Glomerular endothelial cell (primary cell): ENCODE data around the gene DUSP14. TPM values are rescaled to one million over a fixed set of nuclear protein-coding genes. Genes with fewer than 3 reads are reported as not detected.
"Not testable (repeated sequence)": the region's sequence is repeated elsewhere in the genome, so short reads cannot be mapped to it uniquely, and the experiment has no call there.

Experiments
- DNase-seq: peaks from one replicate; pipeline ENCODE4 v3.0.0-alpha.2; 2011; ENCODE audit warnings: low read depth, low spot score; ENCODE audit errors: extremely low read depth
- total RNA-seq: library from RNA; depleted of rRNA; stranded (reverse); fragments of >200 nt; gene quantifications from 2 replicates; pipeline ENCODE4 v1.2.3, GENCODE V29; 2015

DUSP14 gene
- 52.8 and 58.3 TPM in 2 replicates for total RNA-seq

DNA sequence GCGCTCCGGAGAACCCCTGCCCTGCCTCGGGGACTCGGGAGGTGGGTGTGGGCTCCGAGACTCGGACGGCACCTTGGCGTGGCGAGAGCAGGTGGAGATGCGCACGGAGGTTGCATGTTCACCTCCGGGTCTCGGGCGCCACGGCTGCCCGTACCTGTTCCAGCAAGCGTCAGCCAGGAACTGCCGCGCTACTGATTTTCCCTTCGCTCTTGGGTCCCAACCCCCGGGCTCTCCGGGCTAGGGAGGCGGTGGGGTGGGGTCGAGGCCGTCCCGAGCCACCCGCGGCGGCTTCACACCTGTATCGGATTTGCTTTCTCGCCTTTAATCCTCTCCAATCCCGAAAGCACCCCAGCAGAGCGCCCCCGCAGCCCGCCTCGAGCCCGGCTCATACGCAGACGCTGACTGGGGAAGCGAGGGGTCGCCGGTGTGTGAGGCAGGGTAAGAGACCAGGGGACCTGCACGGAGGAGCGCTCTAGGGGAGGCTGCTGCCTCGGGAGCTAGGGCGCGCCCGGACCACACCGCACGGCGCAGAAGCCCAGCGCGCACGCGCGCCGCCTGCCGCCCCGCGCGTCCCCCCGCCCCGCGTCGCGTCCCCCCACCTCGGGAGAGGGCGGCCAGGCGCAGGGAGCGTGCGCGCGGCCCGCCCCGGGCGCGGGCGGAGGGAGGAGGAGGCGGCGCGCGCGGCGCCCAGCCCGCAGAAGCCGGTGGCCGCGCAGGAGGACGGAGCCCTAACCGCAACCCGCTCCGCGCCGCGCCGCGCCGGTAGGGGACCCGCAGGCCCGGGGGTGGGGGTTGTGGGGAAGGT is at the start of gene DUSP14:
TSS of gene DUSP14 (plus strand) at position 695 of the 805 bp plus-strand sequence. CDS start 22,382 bp downstream, outside the sequence.
- DNase-seq, result no peak

GRCh38 chr17:37440424-37440823 is 49.3 kb upstream of the DUSP14 start:
- DNase-seq, result no peak

DNA sequence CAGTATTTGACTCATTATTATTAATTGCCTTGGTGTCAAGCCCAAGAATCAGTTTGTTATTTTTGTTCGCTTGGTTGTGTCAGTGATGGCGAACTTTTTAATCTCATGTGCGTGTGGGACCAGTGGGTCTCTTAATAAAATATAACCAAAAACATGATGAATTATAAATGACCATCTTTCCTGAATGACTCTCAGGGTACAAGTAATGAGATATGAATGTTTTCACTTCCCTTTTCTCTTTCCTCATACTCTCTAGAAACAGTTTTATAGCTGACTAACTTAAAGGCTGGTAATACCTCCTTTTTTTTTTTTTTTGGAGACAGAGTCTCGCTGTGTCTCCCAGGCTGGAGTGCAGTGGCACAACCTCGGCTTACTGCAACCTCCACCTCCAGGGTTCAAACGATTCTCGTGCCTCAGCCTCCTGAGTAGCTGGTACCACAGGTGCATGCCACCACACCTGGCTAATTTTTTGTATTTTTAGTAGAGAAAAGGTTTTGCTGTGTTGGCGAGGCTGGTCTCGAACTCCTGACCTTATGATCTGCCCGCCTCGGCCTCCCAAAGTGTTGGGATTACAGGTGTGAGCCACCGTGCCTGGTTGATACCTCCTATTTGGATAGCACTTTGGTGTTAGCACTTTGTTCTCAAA is 48.2 kb upstream of the DUSP14 start:
- DNase-seq, result not testable (repeated sequence)

GRCh38 chr17:37446027-37446426 is 43.7 kb upstream of the DUSP14 start:
- no peak for DNase-seq

DNA sequence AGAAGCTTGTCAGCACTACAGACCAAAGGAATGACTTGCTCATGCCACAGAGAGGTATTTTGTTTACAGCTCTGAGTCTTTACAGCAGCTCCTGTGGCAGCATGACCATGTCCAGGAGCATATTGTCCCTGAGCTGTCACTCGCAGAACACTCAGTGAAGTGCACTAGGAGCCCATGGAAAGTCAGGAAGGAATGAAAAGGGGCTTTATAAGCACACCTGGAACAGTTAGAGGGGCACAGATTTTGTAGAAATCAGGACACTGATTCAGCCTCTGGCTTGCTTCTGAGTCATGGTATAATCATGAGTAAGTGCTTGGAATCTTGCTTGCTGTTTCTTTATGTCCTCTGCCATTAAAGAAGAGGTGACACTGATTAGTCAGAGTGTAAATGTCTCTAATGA is 42.0 kb upstream of the DUSP14 start:
- DNase-seq, result no peak

GRCh38 chr17:37450112-37450511 is 39.6 kb upstream of the DUSP14 start:
- DNase-seq, result no peak

DNA sequence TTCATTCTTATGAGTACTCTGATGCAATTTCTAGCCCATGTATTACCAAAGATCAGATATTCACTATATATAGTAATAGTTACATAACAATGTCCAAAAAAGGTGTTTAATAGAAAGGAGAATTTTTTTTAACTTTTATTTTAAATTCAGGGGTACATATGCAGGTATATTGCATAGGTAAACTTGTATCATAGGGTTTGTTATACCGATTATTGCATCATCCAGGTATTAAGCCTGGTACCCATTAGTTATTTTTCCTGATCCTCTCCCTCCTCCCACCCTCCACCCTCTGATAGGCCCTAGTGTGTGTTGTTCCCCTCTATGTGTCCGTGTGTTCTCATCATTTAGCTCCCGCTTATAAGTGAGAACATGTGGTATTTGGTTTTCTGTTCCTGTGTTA is 31.9 kb upstream of the DUSP14 start:
- DNase-seq, result not testable (repeated sequence)

GRCh38 chr17:37458805-37459204 is 30.9 kb upstream of the DUSP14 start:
- no peak for DNase-seq

GRCh38 chr17:37461668-37462067 is 28.0 kb upstream of the DUSP14 start:
- DNase-seq, result no peak

- no peak for DNase-seq
Measured at GRCh38 chr17:37462492-37462891, 27.2 kb upstream of the DUSP14 start.

GRCh38 chr17:37463039-37463438 is 26.7 kb upstream of the DUSP14 start:
- no peak for DNase-seq

- DNase-seq, result peak; percentile 71
Measured at GRCh38 chr17:37465069-37465616, 24.5 kb upstream of the DUSP14 start.

- DNase-seq, result no peak
Measured at GRCh38 chr17:37466471-37466870, 23.2 kb upstream of the DUSP14 start.

DNA sequence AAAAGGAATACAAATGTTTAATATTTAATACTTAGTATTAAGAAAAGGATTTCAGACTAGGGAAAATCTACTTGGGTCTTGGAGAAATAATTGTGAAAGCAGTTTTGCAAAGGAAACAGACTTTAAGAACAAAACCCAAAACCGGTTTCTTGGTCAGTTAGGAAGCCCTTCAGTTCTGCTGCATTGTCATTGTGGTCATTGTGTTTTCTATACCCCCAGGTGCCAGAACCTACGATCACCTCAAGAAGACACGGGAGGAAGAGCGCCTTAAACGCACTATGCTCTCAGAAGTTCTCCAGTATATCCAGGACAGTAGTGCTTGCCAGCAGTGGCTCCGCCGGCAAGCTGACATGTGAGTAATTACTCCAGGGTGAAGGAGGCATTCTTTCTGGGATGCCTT is 19.5 kb upstream of the DUSP14 start:
- DNase-seq, result no peak

DNA sequence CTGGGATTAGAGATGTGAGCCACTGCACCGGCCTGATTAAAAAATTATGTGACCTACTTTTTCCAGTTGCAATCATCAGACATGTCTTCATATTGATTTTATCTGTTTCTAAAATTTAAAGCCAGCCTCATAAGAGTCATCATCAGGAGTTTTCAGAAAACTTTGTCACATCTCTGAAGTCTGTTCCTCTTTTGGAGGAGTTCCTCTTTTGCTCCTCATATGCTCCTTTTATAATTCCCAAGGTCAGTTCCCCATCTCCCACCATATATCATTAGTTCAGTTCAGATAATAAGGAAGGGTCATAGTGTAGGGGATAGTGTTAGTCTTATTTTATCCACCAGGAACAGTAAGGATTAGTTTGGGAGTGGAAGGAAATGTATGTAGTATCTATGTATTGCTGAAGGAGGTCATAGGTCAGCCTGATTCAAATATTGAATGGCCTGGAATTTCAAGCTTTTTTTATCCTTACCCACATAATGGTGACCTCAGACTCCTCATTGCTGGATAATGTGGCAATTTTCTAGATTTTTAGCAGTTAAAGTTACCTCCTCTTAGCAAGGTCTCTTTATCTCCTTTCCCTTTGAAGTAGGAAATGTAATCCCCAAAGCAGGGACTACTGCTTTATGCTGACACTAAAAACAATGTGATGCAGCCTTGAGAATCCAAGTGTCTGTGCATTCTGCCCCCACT is 13.8 kb upstream of the DUSP14 start:
- no peak for DNase-seq

GRCh38 chr17:37476431-37477120 is 13.1 kb upstream of the DUSP14 start:
- DNase-seq, result peak; percentile 36

GRCh38 chr17:37478187-37478586 is 11.5 kb upstream of the DUSP14 start:
- no peak for DNase-seq

- DNase-seq, result no peak
Measured at GRCh38 chr17:37479025-37479424, 10.7 kb upstream of the DUSP14 start.

GRCh38 chr17:37480427-37480826 is 9.3 kb upstream of the DUSP14 start:
- no peak for DNase-seq

DNA sequence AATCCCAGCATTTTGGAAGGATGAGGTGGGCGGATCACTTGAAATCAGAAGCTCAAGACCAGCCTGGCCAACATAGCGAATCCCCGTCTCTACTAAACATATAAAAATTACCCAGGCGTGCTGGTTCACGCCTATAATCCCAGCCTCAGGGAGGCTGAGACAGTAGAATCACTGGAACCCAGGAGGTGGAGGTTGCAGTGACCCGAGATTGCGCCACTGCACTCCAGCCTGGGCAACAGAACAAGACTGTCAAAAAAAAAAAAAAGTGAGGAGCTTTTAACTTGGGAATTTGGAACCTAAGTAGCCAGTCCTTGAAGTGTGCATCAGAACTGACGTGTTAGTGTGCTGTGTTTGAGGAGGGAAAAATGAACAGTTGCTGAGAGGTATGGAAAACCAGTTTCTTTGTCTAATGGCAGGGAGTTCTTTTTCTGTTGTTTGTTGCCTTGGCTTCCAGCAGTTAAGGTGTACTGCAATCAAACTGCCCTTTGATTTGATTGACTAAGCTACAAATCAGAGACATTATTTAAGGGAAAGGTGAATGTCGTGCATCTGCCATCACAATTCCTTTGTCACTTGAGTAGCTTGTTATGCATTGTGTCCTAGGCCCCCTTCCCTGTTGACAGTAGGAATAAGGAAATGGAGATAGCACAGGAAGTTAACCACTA is 8.6 kb upstream of the DUSP14 start:
- no peak for DNase-seq
